ENCODE data around the gene CDC42. TPM values are rescaled to one million over a fixed set of nuclear protein-coding genes. Genes with fewer than 3 reads are reported as not detected.
A peak's percentile ranks its signal among the peaks of the same experiment; 100 is the strongest.

CDC42 gene
- total RNA-seq, 1 donor from 2014 or later: 366 TPM

DNA sequence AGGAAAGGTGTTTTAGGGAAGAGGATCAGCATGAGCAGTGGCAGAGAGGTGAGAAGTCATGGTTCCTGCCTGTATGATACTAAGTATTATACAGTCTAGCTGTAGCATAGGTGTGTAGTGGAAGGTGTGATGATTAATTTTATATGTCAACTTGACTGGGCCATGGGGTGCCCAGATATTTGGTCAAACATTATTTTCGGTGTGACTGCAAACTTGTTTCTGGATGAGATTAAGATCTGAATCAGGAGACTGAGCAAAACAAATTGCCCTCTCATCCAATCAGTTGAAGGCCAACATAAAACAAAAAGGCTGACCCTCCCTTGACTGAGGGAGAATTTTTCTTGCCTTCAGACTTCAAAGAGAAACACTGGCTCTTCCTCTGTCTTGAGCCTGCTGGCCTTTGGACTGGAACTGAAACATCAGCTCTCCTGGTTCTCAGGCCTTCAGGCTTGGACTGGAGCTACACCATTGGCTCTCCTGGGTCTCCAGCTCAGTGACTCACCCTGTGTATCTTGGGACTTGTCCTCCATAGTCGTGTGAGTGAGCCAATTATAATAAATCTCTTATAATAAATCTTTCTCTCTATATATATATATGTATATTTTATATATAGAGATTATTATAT lies 6.8 kb upstream of the CDC42 start:
- H3K4me3 Mint-ChIP-seq (ENCODE audit: unreplicated experiment): no peak overlapping the region
- peaks cover 13% of the 10 kb centered on the region for H3K4me1 Mint-ChIP-seq (ENCODE audit: low read depth, unreplicated experiment)
- Histone ChIP-seq H3K79me2 (ENCODE audit: insufficient read depth, low read length) (no peaks in the 10 kb centered on the region), H3K4me1 (ENCODE audit: insufficient read depth, low read length) (peaks cover 14% of the 10 kb centered on the region), H3K27me3 (ENCODE audit: insufficient read depth, low read length) (no peaks in the 10 kb centered on the region), H2AFZ (ENCODE audit: low read depth, low read length) (no peak overlapping the region), H4K20me1 (ENCODE audit: insufficient read depth, low read length) (no peaks in the 10 kb centered on the region), H3K4me2 (ENCODE audit: low read length) (no peak overlapping the region), H3K27ac (ENCODE audit: low read depth, low read length) (no peak overlapping the region), H3K36me3 (ENCODE audit: insufficient read depth, low read length) (no peaks in the 10 kb centered on the region), H3K4me3 (ENCODE audit: insufficient read depth, low read depth, low read length) (no peak overlapping the region), H3K9me3 (ENCODE audit: insufficient read depth, low read depth, low read length) (peaks cover 2% of the 10 kb centered on the region), H3K9ac (ENCODE audit: low read length) (peak overlapping the region; percentile 17)
- TF ChIP-seq EZH2 (IDR thresholded peaks at IDR 0.05; ENCODE audit: insufficient read depth, low read length) (no peak), CTCF (IDR thresholded peaks at IDR 0.05; ENCODE audit: insufficient read depth, low read depth, low read length) (no peak)
- H3K27me3 Mint-ChIP-seq (ENCODE audit: low read depth, unreplicated experiment): no peaks in the 10 kb centered on the region
- H3K27ac Mint-ChIP-seq (ENCODE audit: unreplicated experiment): no peak overlapping the region
- H3K36me3 Mint-ChIP-seq (ENCODE audit: low read depth, unreplicated experiment): no peaks in the 10 kb centered on the region
- DNase-seq (ENCODE audit: low read depth) (no peak), FAIRE-seq (no peak)
- peaks cover 4% of the 10 kb centered on the region for H3K9me3 Mint-ChIP-seq (ENCODE audit: unreplicated experiment)

GRCh38 chr1:22048351-22049192 lies 3.9 kb upstream of the CDC42 start:
- Histone ChIP-seq H3K27ac (ENCODE audit: low read depth, low read length) (no peak overlapping the region), H3K4me3 (ENCODE audit: insufficient read depth, low read depth, low read length) (no peak overlapping the region), H3K79me2 (ENCODE audit: insufficient read depth, low read length) (peaks cover 11% of the 10 kb centered on the region), H2AFZ (ENCODE audit: low read depth, low read length) (no peak overlapping the region), H3K9ac (ENCODE audit: low read length) (no peak overlapping the region), H4K20me1 (ENCODE audit: insufficient read depth, low read length) (peaks cover 4% of the 10 kb centered on the region), H3K4me1 (ENCODE audit: insufficient read depth, low read length) (peaks cover 14% of the 10 kb centered on the region), H3K9me3 (ENCODE audit: insufficient read depth, low read depth, low read length) (peaks cover 2% of the 10 kb centered on the region), H3K27me3 (ENCODE audit: insufficient read depth, low read length) (no peaks in the 10 kb centered on the region), H3K36me3 (ENCODE audit: insufficient read depth, low read length) (no peaks in the 10 kb centered on the region), H3K4me2 (ENCODE audit: low read length) (no peak overlapping the region)
- no peak for FAIRE-seq
- Mint-ChIP-seq H3K9me3 (ENCODE audit: unreplicated experiment) (peaks cover 4% of the 10 kb centered on the region), H3K4me1 (ENCODE audit: low read depth, unreplicated experiment) (peaks cover 13% of the 10 kb centered on the region), H3K36me3 (ENCODE audit: low read depth, unreplicated experiment) (no peaks in the 10 kb centered on the region), H3K27me3 (ENCODE audit: low read depth, unreplicated experiment) (no peaks in the 10 kb centered on the region), H3K27ac (ENCODE audit: unreplicated experiment) (no peak overlapping the region), H3K4me3 (ENCODE audit: unreplicated experiment) (no peak overlapping the region)
- DNase-seq (ENCODE audit: low read depth): no peak
- no peak for TF ChIP-seq EZH2 (IDR thresholded peaks at IDR 0.05; ENCODE audit: insufficient read depth, low read length)

DNA sequence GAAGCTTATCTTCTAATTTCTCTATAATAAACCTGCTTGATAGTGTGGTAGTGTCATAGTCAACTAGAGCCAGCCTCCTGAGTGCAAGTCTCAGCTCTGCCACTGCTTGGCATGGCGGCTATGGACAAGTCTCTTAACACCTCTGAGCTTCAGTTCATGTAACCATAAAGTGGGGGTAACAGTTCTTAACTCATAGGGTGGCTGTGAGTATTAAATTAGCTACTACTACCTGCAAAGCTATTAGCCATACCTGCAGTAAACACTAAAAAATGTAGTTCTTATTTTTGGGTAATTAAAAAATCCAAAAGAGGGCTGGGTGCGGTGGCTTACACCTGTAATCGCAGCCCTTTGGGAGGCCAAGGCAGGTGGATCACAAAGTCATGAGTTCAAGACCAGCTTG lies 2.2 kb upstream of the CDC42 start:
- TF ChIP-seq CTCF (IDR thresholded peaks at IDR 0.05; ENCODE audit: insufficient read depth, low read depth, low read length): no peak
- TF ChIP-seq EZH2 (IDR thresholded peaks at IDR 0.05; ENCODE audit: insufficient read depth, low read length): no peak
- Histone ChIP-seq H3K27me3 (ENCODE audit: insufficient read depth, low read length) (no peaks in the 10 kb centered on the region), H3K9ac (ENCODE audit: low read length) (no peak overlapping the region), H4K20me1 (ENCODE audit: insufficient read depth, low read length) (peaks cover 19% of the 10 kb centered on the region), H3K4me2 (ENCODE audit: low read length) (no peak overlapping the region), H2AFZ (ENCODE audit: low read depth, low read length) (no peak overlapping the region), H3K9me3 (ENCODE audit: insufficient read depth, low read depth, low read length) (peaks cover 2% of the 10 kb centered on the region), H3K27ac (ENCODE audit: low read depth, low read length) (no peak overlapping the region), H3K4me3 (ENCODE audit: insufficient read depth, low read depth, low read length) (no peak overlapping the region), H3K4me1 (ENCODE audit: insufficient read depth, low read length) (peaks cover 10% of the 10 kb centered on the region), H3K79me2 (ENCODE audit: insufficient read depth, low read length) (peaks cover 26% of the 10 kb centered on the region), H3K36me3 (ENCODE audit: insufficient read depth, low read length) (no peaks in the 10 kb centered on the region)
- H3K27me3 Mint-ChIP-seq (ENCODE audit: low read depth, unreplicated experiment): no peaks in the 10 kb centered on the region
- FAIRE-seq: no peak
- peaks cover 4% of the 10 kb centered on the region for H3K36me3 Mint-ChIP-seq (ENCODE audit: low read depth, unreplicated experiment)
- DNase-seq (ENCODE audit: low read depth): no peak
- peaks cover 7% of the 10 kb centered on the region for H3K4me1 Mint-ChIP-seq (ENCODE audit: low read depth, unreplicated experiment)
- H3K27ac Mint-ChIP-seq (ENCODE audit: unreplicated experiment): no peak overlapping the region
- peaks cover 2% of the 10 kb centered on the region for H3K9me3 Mint-ChIP-seq (ENCODE audit: unreplicated experiment)
- peak overlapping the region; percentile 45 for H3K4me3 Mint-ChIP-seq (ENCODE audit: unreplicated experiment)

All from astrocyte (in vitro differentiated cells and primary cell).